Measurements from ENCODE around the gene PIP5K1B.
A peak's percentile ranks its signal among the peaks of the same experiment; 100 is the strongest.

Gene PIP5K1B

DNA sequence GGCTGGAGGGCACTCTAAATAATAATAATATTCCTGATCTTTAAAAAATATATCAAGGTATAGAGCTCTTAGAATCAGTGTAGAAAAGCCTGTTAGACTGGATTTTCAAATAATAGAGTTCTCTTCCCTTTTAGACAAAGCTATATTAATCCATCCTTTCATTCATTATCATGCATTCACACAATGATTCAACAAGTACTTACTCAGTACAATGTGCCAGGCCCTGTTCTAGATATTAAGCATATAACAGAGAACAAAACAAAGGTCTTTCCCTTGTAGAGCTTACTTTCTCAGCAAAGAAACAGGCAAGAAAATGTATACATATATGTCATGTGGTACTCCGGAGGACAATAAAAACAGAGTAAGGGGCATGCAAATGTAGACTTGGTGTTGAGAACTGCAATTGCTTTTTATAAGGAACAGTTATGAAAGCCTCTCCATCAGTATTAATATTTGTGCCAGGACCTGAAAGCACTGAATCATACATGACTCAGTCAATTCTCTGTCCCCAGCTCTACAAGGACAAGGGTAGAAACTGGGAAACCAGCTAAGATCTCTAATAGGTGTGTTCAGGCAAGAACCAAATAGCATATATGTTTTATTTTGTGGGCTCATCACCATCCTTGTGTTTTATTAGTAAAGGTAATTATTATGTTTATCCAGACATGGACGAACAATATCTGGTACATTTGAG is 72.2 kb downstream of the PIP5K1B start:
- DNase-seq, result no peak

DNA sequence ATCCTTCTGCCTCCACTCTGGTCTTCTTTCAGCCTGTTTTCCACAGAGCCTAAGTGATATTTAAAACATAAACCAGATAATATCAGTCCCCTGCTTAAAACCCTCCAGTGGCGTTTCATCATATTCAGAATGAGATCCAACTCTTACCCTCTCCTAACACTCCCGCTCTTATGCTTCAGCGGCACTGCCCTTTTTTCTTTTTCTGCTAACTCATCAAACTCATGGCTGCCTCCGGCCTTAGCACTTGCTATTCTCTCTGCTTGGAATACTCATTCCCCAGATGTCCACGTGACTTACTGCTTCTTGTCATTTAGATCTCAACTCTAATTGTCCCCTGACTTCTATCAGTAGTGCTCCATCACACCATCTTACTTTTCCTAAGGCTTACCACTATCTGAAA is 73.6 kb downstream of the PIP5K1B start:
- DNase-seq, result no peak

DNA sequence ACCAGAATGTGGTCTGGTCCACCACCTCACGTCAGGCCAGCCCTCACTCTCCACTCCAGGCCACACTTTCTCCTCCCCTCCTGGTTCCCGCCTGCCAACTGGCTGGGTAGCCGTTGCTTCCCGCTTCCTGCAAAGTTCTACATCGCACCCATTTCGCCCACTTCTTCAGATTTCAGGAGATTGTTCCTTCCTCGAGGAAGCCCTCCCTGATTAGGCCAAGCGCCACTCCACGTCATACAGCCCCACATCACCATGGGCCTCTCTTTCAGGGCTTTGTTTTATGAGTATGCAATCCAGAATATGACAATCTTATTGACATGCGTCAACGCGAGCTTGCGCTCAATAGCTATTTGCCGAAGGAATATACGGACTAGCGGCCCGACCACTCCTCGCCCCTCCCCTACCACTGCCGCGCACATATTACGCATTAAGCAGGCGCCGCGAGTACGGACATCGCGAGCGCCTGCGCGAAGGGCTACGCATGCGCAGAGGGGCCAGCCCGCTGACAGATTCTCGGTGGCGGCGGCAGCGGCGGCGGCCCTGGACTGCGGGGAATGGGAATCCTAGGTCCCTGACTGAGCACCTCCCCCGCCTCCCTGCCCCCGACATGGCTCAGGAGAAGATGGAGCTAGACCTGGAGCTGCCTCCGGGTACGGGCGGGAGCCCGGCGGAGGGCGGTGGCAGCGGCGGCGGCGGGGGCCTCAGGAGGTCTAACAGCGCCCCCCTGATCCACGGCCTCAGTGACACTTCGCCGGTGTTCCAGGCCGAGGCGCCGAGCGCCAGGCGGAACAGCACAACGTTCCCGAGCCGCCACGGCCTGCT is 74.7 kb downstream of the PIP5K1B start:
- DNase-seq, result peak; percentile 98

DNA sequence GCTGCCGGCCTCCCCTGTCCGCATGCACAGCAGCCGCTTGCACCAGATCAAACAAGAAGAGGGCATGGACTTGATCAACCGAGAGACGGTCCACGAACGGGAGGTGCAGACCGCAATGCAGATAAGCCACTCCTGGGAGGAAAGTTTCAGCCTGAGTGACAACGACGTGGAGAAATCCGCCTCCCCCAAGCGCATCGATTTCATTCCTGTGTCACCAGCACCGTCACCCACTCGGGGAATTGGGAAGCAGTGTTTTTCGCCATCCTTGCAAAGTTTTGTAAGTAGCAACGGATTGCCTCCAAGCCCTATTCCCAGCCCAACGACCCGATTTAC is 75.3 kb downstream of the PIP5K1B start:
- no peak for DNase-seq

DNA sequence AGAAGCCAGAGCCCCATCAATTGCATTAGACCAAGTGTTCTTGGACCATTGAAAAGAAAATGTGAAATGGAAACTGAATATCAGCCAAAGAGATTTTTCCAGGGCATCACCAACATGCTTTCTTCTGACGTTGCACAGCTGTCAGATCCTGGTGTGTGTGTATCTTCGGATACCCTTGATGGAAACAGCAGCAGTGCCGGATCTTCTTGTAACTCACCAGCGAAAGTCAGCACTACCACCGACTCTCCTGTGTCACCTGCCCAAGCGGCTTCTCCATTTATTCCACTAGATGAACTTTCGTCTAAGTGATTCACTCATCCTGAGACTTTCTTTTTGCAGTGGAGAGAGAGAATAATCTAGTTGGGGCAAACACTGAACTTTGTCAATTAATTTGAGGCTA is 75.7 kb downstream of the PIP5K1B start:
- no peak for DNase-seq

DNA sequence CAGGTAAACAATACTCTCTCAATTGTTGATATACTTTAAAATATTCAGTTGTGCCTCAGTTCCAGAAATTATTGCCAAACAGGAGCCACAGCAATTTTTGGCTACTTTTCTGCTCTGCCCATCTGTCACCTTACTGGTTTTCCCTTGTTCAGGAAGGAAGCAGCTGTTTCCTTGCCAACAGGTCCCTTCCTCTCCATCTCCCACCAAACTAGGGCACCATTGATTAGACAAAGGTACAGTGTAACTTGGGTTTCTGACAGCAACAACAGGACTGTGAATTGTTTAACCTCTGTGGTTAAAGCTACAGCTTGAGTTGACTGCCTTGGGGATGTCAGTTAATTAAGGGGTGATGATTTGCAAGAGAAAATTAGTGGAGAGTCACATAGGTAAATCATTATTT is 76.9 kb downstream of the PIP5K1B start:
- no peak for DNase-seq

DNA sequence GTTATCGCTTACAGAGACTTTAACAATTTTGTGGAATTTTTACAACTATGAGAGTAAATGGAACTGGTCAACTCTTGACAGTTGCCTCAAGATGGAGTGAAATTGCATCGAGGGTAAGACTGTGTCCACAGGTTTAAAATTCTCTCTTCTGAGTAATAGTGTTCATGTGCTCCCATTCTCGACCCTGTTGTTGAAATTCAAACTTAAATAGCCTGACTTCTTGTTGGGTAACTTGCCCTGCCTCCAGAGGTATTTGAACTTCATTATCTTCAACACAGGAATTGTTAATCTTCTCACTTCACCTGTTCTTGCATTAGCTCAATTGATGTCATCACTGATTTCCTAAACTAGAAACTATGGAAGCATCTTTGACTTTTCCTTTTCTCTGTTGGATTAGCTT is 77.5 kb downstream of the PIP5K1B start:
- DNase-seq, result no peak

DNA sequence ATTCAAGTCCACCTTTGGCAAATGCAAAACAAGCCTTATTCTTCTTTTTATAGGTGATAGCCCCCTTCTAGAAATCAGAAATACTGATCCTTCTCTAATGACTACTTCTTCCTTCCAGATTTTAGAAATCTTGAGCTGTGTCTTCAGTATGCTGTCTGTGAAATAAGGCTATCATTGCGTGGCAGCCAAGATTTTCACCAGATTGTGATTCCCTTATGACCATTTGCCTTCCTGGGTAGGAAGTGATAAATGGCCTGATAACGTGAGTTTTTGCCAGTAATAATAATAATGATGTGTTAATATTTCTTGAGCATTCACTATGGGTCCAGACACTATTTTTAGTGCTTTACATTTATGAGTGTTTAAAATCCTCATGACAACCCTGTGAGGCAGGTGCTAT is 80.9 kb downstream of the PIP5K1B start:
- no peak for DNase-seq

DNA sequence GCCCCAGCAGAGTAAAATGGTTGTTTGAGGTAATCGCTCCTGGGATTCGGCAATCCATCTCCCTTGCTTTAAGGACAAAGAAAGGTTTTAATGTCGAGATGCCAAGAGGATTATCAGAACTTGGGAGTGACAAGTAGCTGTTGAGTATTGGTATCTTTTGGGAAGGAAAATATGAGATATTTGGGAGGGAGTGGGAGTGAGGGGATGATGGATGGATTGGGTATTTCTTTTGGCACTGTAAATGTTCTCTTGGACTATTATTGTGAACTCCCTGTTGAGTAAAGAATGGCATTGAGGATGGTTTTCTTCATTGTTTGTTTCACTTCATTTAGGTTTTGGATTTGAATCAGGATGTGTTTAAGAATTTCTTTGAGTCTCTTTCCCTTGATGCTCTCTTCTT is 86.1 kb downstream of the PIP5K1B start:
- no peak for DNase-seq

DNA sequence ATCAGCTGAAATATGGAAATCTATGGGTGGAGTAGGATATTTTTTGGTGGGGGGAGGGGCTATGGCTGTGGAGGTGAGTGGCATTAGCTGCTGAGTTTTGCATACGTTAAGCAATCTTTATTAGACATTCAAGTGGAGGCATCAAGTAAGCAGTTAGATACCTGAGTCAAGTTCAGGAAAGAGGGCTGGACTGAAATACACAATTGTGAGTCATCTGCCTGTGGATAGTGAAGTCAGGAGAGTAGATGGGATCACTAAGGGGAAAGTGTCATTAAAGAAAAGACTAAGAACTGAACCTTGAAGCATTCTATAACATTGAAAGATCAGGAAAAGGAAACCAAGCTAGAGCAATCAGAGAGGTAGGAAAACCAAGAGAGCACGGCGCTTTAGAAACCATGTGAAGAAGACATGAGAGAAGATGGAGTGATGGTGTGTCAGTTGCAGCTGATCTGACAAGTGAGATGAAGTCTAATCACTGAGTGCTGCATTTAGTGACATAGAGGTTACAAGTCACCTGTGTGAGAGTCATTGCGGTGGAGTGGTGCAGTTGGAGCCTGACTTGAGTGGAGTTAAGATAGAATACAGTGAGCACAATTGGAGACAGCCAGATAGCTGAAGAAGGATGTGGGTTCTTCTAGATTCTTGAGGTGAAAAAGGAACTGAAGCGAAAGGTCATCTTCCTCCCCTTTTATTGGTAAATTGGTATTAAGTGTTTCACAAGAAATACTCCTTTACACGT is 88.7 kb downstream of the PIP5K1B start:
- no peak for DNase-seq

DNA sequence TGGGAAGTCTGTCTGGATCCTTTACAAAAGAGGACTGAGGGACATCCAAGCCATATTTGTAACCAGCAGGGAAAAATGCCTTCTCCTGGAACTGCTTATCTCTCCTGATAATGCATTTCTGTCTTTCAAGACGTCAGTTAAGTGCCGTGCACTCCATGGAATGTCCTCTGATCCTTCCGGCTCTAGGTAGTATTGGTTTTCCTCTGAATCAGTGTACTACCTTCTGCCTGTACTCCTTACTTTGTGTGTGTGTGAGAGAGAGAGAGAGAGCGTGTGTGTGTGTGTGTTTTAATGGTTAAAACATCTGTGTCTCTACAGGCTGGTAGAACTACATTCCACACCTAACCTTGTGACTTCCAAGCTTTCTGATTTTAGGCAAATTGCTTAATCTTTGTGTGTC is 89.9 kb downstream of the PIP5K1B start:
- DNase-seq, result no peak

DNA sequence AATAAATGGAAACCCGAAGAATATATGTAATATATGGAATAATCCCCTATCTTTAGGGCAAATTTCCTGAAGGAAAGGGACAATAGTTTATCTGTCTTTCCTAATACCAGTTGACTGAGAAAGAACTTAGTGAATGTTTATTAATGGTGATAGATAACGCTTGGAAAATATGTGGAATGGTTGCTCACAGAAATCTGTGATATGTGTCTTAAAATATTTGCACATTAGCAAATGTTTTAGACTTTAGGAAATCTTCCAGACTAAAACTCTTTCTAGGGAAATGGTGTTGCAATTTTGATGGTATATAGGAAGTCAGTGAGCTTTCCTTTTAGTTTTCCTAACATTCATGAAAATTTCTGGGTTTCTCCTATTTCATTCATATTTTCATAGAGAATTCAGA is 90.4 kb downstream of the PIP5K1B start:
- DNase-seq, result no peak

DNA sequence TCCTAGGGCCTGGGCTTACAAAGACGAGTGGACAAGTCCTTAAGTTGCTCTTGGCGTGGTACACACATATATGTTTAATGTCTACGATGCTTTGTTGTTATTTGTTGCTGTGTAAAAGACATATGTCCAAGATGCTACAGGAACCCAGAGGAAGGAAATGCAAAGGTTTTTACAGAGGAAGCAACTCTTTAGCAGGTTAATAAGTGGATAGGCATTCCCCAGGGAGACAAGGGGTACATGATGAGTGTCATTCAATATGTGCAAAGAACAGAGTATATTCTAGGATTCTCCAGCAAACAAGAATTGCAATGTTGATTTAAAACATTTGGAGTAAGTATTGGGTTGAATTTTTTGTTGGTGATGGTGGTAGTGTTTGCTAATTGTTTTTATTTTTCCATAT is 92.1 kb downstream of the PIP5K1B start:
- no peak for DNase-seq

DNA sequence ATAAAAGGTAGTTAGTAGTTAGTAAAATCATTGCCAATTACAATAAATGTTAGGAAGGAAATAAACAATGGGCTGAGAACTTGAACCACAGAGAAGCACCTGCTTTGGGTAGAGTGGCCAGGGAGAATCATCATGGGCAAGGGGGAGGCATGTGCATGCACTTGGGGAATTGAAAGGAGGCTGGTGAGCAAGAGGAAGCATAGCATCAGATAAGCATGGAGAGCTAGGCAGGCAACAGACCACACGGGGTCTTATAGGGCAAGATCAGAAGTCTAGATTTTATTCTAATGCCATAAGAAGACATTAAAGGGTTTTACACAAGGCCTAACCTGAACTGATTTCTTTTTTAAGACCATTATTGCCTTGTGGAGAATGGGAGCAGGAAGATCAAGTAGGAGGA is 93.4 kb downstream of the PIP5K1B start:
- DNase-seq, result no peak

DNA sequence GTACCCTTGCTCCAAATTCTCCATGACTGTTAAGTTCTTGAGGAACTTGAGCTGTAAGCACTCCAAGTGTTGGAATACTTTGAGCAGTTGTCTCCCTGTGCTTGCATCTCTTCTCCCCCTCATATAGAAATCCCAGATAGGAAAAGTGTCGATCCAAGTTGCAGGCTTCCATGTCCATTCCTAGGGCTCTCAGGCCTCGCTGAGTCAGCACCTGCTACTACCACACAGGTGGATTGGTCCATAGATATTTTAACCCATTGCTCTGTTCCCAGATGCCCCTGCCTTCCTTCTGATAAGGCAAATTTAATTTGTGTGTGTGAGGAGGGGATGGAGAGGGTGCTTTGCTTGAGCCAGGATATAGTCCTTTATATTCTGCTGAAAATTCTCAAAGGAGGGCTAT is 95.8 kb downstream of the PIP5K1B start:
- no peak for DNase-seq

DNA sequence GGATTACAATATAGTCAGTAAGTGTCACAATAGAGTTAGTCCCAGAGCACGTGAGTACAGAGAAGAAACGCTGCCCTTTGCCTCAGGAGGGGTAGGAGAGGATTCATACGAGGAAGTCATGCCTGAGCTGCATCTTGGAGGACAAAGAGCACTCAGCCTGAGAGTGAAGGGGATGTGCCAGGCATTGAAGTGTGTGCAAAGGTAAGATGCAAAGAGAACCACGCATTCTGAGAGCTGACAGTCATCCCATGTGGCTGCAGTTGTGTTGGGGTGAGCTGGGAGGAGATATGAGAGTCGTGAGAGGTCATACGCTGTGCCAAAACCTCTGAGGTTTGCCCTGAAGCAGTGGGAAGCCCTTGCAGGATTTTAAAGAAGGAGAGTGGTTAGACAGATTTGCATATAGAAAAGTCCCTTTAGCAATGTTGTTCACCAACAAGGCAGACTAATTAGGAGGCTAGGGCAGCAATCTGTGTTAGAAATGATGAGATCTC is 97.5 kb downstream of the PIP5K1B start:
- no peak for DNase-seq

DNA sequence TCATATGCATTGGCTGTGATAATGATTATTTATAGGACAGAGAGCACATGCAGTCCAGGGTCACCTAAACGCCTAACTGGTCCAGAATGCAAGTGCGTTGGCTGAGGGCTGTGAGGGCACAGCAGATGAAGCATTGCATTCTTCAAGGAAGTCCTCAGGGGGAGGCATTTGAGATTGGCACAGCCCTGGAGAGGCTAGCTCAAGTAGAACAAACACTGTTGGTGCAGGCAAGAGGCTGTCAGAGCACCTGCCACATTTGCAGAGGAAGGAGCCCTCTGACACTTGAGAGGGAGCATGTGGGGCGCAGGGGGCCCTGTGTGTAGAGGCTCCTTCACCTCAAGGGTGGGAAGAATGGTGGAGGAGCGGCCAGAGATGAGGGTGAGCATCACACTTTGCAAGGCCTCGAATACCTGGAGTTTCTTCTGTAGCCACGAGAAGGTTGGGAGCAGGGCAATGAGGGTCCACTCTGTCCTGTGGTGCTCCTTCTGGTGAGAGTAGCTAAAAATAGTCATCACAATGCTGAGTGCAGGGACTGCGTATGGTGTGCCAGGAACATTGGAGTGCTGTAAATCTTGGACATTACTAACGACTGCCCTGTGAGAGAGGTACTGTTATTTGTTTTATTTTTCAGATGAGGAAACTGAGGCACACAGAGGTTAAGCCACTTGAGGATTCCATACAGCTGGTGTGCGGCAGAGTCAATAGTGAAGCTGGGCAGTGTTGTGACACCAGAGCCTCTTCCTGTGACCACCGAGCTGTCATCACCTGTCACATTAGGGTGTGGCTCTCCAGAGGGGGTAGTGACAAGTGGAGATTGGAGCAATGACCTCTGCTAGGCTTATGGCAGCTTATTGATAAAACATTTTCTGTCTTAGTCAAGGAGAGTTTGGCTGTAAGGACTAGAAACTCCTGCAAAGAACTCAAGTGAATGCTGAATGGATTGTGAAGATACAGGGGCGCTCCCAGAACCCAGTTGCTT is 100.2 kb downstream of the PIP5K1B start:
- DNase-seq, result no peak

DNA sequence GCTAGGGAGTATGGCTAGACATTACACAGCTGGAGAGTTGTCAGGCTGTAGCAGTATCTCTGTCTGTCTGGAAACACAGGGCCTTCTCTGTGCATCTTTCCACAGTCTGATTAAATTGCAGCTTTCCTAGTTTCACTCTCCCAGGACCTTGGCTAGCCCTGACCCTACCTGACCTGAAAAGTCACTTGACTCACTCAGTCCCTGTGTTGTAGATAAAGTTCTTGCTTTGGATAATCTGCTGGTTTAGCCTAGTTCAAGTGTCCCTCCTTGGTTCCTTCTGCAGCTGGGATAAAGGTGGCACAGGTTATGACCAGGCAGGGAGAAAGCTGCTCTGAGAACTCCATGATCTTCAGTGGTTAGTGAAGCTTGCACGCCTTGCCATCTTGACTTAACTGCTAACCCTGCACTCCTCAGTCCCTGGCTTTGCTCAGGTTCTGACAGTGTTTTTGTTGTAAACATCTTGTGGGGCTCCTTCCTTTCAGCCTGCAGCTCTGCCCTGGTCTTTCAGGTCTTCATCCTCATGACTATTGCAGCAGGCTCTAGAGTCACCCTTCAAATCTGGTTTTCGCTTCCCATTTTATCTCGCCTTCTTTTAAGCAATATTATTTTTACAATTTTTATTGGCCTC is 101.0 kb downstream of the PIP5K1B start:
- DNase-seq, result no peak

DNA sequence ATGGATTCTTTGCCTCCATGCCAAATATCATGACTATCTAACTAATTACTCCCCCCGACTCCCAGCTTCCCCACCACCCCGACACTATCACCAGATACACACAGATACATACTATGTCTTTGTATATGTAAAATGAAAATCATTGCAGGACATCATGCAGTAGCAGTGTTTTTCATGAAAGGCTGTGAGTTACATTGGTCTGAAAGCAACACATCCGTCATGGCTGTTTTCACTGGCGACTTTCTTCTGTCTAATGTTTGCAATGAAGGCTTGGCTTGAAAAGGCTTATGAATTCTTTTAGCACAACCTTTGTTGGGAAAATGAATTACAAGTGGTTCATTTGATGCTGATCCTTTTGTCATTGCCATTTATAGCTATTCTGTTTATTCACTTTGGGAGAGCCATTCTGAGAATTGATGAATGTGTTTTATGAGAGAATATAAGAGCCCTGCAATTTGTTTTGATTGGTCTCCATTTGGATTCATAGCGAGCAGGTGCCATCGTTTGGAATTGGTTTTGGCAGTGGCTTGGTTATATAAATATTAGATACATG is 103.4 kb downstream of the PIP5K1B start:
- DNase-seq, result no peak

DNA sequence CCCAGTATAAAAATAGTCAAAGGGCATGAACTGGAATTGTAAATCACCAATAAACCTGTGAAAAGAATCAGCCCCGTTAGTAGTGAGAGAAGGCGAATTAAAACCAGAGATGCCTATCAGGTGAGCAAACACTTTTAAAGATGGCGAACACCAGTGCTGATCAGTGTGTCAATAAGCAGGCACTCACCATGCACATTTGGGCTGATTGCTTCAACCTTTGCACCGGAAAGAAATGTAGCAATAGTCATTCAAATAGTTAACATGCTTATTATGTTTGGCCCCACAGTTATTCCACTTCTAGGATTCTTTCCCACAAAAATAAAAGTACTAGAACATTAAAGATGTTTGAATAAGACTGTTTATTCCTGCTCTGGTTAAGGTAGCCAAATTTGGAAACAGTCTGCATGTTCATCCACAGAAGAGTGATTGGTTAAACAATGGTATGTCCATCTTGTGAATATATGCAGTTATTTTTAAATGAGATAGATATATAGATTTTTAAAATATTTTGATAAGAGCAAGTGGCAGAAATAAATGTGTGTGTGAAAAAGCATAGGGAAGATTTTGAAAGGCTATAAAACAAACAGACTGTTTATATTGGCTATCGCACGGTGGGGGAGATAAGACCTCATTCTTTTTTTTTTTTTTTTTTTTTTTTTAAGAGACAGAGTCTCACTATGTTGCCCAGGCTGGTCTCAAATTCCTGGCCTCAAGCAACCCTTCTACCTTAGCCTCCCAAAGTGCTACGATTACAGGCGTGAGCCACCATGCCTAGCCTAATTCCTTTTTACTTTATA is 112.2 kb downstream of the PIP5K1B start:
- DNase-seq, result no peak

DNA sequence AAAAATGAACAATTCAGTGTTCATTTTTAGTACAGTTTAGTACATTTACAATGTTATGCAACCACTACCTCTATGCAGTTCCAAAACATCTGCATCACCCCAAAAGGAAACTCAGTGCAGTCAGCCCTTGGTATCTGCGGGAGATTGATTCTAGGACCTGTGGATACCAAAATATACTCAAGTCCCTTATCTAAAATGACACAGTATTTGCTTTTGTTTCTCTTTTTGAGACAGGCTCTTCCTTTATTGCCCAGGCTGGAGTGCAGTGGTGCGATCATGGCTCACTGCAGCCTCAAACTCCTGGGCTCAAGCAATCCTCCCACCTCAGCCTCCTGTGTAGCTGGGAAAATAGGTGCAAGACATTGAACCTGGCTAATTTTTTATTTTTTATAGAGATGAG is 114.0 kb downstream of the PIP5K1B start:
- no peak for DNase-seq

All from activated CD8-positive, alpha-beta memory T cell treated with anti-CD3 and anti-CD28 coated beads for 24 hours (primary cell).